GM19035 (cell line): ENCODE results near the gene CMAS.
"Not testable (repeated sequence)": the region's sequence is repeated elsewhere in the genome, so short reads cannot be mapped to it uniquely, and the experiment has no call there.

ENCODE experiments used
- ATAC-seq: cut with Tn5 transposase; IDR thresholded peaks from one replicate; pipeline ENCODE4 v1.9.1; 2021; ENCODE audit not compliant: unreplicated experiment

Gene CMAS

DNA sequence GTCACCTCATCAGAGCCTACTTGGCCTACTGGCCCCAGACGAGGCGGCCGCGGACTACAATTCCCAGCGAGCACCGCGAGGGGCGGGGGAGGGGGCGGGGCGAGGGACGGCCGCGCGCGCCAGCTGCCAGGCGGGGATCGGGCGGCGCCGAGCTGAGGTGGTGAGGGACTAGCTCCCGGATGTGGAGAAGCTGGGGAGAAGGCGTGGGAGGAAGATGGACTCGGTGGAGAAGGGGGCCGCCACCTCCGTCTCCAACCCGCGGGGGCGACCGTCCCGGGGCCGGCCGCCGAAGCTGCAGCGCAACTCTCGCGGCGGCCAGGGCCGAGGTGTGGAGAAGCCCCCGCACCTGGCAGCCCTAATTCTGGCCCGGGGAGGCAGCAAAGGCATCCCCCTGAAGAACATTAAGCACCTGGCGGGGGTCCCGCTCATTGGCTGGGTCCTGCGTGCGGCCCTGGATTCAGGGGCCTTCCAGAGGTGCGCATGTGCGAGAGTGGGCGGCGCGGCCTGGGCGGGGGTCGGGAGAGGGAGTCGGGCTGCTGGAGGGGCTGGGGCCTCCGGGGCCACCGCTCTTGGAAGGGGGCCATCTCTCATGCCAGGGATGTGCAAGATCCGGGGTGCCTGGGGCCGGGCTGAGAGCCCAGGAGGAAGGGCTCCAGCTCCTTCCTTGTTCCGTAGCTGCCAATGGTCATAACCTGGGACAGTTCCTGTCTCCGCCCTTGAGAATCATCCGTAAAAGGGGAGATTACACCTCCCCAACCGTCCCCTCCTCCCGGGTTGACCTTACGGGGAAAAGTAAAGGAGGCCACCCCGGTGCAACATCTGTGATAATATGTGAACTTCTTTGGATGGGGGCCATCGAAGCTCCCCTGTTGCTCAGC is at the start of gene CMAS:
Gene CMAS (plus strand): TSS at position 129 of the 878 bp plus-strand sequence. CDS start 86 bp downstream, at position 215.
- peak; percentile 89 for ATAC-seq

DNA sequence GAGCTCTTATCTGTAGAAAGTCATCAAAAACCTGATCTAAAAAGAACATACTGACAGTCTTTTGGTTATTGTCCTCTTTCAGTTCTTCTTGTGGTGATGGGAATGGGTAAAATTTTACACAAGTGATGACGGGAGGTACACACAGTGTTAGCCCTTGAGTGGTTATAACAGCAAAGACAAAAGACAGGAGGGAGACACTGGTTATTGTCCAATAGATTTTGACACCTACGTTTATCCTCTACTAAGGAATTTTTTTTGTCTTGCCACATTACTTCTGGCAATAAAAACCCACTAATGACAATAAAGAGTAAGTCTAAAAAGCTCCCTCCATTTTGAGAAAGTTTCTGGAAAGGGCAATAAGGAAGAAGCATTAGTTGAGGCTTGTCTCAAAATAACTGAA is 47.7 kb upstream of the CMAS start:
- no peak for ATAC-seq

DNA sequence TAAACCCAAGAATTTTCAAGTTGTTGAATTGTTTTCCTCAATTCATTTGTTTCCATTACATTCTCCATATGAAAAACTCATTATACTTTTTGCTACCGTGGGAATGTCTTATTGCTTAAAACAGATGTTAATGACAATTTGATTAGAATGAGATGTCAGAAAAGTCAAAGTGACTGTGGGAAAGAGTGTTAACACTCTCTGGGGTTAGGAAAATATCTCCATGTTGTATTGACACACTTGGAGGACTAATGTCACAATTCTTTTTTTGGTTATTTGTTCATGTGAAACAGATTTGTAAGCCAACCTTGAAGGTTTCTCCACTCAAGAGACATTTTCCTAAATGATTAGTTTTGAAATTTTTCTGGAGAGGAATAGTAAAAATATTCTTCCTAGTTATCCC is 47.2 kb upstream of the CMAS start:
- ATAC-seq: no peak

DNA sequence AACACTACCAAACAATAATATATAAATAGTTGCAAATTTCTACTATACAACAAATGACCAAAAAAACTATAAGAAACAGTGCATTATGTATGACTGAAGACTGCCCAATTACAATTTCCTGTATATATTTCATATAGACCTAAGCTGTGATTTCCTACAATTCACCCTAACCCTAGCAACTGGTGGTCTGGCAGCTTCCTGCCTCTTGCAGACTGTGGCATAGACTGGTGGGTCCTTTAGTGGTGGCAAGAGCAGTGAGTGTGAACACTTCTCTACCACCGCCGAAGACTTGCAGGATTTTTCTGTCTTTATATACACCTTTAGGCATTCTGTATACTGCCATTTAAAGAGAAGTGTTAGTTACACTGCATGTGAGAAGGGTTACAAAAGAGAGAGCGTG is 43.6 kb upstream of the CMAS start:
- no peak for ATAC-seq

DNA sequence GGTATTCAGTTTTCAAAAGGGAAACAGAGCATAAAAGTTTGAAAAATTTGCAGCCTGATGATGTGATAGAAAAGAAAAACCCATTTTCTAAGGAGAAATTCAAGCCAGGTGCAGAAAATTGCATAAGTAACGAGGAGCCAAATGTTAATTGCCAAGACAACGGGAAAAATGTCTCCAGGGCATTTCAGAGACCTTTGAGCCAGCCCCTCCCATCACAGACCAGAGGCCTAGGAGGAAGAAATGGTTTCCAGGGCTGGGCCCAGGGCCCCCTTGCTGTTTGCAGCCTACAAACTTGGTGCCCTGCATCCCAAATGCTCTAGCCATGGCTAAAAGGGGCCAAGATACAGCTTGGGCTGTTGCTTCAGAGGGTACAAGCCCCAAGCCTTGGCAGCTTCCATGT is 38.2 kb upstream of the CMAS start:
- ATAC-seq: not testable (repeated sequence)

DNA sequence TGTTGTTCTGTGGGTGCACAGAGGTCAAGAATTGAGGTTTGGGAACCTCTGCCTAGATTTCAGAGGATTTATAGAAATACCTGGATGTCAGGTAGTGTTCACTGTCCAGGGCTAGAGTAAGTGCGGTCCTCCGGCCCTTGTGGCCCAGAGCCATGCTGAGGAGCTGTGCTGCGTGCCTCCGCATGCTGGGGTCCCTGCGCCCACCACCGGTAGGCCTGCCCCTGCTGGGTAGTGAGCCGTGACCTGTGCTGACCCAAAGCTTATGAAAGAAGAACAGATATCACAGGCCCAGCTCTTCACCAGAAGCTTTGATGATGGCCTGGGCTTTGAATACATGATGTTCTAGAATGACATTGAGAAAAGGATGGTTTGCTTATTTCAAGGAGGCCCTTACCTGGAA is 37.8 kb upstream of the CMAS start:
- no peak for ATAC-seq

DNA sequence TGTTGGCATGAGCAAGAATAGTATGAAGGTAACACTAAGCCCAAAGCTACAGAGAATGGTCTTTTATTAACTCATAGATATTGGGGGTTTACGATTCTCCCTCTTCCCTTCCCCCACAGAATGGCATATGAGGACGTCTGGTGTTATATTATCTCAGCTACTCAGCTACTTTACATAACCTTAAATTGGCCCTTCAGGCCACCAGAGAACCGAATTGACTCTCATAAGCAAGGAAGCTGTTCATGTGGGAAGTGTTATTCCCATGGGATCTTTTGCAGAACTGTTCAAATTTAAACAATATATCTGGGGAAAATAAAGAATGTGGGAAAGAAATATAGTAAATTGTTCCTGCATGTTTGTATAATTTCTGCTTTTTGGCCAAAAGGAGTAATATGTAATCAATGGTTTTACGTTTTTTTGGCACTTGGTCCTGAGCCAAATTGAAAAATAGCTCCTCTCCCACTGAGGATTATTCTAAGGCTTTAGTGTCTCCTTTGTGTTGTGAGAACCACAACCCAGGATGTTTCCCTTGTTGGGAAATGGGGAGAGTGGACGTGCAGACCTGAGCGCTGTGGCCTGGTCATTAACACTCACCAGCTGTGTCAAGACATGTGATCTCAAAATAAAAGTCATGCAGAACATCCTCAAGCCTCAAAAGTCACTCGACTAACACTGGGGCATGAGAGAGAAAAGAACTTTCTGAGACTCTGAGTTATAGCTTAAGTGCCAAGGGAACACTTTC is 31.8 kb upstream of the CMAS start:
- ATAC-seq: no peak

DNA sequence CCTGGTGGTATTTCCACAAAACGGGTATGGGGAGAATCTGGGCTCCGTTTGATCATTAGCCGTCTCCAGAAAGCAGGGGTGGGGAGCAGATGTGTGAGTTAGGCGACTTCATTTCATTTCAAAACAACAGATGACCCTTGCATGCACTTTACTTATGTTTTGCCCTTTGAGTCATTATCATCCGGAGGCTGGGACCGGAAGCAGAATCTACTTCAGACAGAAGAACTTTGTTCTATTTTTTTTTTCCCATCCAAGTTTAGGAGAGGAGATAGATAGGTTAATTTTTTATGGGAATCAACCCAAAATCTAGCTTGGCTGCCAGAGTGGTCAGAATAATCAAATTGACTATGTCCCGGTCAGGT is 31.3 kb upstream of the CMAS start:
- ATAC-seq: no peak

DNA sequence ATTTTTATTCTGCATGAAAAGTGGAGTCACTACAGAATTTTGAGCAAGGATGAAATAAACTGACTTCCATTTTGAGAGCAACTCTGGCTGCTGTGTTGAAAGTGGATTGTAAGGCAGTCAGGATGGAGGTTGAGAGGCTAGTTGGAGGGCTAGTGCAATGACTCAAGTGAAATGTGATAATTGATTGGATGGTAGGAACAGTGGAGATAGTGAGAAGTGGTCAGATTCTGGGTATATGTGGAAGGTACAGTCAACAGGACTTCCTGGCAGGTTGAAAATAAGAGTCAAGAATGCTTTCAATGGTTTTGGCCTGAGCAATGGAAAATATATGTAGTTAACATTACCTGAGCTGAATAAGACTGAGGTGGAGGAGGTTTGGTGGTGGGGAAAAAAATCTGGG is 29.0 kb upstream of the CMAS start:
- no peak for ATAC-seq

DNA sequence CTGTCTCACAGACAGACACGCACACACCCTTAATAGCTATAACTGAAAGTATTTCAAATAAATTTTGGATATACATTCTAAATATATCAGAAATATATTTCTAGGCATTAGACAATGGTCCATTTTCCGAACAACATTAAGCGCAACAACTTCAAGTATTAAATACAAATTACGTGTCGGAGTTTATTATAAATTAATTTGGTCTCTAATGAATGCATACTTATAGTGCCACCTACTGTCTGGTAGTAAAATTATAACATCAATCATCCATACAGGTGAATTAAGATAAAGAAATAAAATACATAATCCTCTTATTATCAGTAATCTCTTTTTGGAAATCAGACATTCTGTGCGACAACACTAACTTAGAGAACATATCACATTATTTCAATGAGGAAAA is 27.2 kb upstream of the CMAS start:
- ATAC-seq: no peak

DNA sequence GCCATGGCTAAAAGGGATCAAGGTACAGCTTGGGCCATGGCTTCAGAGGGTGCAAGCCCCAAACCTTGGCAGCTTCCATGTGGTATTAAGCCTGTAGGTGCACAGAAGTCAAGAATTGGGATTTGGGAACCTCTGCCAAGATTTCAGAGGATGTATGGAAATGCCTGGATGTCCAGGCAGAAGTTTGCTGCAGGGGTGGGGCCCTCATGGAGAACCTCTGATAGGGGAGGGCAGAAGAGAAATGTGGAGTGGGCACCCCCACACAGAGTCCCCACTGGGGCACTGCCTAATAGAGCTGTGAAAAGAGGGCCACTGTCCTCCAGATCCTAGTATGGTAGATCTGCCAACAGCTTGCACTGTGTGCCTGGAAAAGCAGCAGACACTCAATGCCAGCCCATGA is 22.5 kb upstream of the CMAS start:
- ATAC-seq: not testable (repeated sequence)

DNA sequence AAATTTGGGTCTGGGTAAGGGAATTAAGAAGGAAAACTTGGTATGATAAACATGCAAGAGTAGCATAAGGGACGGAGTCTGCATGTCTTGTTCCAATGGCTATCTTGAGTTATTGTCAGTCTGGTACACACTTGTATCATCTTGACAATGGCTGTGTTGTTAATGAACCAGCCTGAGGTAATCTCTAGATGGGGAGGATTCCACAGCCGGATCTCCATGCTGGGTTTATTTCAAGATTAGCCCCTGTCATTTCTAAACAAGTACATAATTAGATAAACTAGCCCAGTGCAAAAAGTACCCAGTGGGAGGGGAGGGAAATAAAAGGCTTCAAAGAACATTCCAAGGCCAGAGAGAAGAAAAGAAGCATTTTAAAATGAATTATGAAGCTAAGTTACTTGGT is 16.5 kb upstream of the CMAS start:
- no peak for ATAC-seq

DNA sequence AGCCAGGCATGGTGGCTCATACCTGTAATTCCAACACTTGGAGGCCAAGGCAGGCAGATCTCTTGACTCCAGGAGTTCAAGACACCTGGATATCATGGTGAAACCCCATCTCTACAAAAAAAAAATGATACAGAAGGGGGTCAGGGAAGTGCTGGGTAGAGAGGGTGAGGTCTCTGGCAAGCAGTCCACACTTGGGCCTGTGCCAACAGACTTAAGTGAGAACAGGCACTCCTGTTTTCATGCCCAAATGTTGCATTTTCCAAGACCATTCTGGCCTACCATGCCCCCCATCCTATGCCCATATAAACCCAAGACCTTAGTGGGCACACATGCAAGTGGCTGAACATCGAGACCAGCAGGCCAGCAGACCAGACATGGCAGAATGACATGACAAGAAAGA is 16.0 kb upstream of the CMAS start:
- ATAC-seq: no peak

DNA sequence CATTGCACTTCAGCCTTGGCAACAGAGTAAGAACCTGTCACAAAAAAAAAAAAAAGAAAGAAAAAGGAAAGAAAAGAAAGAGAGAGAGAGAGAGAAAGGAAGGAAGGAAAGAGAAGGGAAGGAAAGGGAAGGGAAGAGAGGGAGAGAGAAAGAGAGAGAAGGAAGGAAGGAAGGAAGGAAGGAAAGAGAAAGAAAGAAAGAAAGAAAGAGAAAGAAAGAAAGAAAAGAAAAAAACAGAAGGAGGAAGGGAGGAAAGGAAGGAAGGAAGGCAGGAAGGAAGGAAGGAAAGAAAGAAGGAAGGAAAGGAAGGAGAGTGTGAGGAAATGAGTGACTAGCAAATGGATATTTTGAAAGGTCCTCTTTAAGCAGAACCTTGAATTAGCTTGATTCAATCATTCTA is 13.3 kb upstream of the CMAS start:
- no peak for ATAC-seq

DNA sequence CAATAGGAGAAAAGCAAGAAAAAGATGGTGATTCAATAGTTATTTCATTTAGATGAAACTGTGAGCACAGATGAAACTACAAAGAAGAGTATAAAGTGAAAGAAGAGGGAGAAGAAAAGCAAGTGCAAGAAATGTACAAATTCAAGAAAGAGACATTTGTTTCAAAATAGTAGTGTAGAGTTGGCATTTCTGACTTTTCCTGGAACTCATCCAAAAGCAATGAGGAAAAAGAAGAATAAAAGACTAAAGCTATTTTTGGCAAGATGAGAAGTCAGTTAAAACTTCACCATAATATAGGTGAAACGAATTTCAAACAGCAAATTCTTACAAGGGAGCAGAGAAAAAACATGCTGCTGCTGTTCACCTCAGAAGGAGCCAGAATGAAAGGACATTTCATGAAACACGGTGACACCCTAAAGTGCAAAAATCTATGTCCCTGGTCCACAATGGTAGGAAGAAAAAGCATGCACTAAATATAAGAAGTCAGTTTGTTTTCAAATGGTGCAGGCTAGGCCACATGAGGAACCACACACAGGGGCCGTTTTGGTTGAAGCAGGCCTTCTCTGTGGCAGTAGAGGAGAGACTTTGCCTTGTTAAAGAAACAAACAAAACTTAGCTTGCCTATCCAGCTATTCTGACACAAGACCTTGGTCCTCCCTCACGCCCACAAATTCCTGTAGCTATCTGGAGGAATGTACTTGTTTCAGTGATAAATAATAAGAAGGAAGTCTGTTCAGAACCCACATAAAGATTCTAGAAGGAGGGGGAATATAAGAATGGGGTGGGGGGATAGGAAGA is 11.1 kb upstream of the CMAS start:
- no peak for ATAC-seq

DNA sequence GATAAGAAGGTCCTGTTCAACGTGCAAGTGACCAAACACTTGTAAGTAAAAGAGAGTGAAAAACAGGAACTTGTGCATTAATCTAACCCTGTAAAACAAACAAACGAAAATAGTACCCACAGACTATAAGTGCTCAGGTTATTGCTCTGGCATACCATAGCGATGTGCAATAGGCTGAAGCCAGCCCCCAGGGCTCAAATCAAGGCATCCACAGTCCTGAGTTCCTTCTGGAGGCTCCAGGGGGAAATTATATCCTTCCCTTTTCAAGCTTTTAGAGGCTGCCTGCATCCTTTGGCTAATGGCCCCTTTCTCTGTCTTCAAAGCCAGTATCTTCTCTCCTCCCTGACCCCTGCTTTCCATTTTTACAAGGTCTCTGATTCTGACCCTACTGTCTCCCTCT is 8.1 kb upstream of the CMAS start:
- ATAC-seq: no peak

DNA sequence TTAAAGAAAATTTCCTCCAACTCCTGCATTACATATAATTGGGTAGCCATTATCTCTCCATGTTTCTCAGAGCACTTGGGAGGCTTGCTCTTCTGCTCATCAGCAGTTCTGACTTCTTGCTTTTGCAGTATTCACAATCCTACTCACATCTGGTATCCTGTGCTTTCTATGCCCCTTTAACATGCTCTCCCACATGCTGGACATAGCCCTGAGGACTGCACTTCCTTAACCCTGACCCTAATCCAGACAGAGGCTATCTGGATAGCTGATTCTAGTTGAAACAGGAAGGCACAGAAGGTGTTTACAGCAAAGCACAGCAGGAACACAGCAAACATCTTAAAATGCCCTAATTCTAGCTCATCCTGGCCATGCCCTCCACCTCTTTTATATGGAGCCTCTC is 7.3 kb upstream of the CMAS start:
- no peak for ATAC-seq

DNA sequence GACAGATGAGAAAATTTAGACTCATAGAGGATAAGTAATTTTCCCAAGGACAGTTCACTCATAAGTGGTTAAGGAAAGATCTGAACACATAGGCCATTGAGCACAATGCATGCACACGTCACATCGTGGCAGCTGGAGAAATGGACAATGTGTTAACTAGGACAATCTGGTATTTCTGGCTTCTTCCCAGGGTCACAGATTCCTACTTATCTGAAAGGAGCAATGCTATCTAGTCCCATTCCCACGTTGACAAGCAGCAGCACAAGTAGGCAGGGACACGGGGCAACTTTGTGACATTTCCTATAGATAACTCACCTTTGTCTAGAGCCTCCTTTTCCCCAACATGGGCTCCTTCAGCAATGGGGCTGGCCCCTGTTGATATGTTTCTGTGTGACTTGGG is 6.7 kb upstream of the CMAS start:
- ATAC-seq: no peak

DNA sequence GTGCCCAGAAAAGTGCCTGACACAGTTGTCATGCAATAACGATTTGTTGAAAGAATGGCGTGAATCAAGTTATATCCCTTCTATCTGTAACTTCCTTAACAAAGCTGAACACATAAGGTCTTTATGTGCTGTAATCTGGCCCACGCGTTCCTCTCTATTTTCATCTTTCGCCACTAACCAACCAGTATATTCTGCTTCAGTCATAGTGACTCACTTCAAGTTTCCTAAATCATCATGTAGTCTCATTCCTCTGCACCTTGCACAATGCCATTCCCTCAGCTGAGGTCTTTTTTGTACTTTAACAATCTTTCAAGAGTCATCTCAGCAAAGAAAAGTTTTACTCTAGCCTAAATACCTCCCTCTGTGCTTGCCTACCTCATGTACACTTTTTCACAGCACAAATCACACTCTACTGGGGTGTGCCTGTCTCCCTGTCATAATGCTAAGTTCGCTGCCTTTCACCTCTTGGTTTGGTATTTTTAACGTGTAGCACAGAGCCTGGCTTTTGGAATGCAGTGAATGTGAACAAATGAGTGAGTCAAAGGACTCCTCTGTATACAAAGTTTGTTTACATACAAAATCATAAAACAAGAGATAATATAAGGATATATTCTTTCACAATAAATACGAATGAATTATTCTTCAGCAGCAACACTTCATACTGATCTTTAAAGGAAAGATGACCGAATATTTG is 2.9 kb upstream of the CMAS start:
- no peak for ATAC-seq

DNA sequence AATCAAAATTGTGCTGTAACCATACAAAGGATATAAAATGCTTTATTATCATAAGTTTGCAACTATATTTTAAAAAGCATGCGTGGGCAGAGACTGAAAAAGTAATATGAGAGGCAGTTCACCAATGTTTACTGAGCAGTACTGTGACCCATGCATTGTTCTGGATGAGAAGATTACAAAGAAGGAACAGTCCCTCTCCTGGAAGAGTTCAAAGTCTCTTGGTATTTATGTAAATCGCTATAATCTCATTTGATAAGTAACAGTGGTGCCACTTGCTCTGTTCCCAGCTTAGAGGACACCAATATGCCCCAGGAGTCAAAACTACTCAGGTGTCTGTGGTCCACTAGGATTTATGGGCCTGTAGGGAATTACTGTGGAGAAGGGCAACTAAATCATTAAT is 2.1 kb upstream of the CMAS start:
- ATAC-seq: no peak

DNA sequence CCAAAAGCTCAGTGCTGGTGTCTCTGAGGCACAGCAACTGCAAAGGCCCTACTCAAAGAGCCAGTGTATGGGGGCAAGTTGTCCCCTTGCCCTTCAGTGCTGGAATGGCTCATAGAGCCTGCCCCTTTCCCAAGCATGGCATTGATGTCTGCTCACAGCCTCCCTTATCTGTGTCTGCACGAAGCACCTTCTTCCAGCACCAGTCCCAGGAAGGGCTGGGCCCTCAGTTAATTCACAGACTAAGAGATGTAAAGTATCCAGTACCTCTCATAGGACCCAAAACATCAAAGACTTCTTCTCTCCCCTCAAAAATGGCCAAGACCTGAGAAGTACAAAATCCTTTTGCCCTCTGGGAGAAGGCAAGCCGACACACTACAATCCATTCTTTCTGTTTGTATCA is 1.6 kb upstream of the CMAS start:
- ATAC-seq: no peak
